ENCODE results near the gene MTFMT. TPM values are rescaled to one million over a fixed set of nuclear protein-coding genes. Genes with fewer than 3 reads are reported as not detected.

MTFMT gene
- total and polyA plus RNA-seq, 2 of the 4 experiments (the other 2 are of a cell fraction) = 8.9 to 21.3 TPM

DNA sequence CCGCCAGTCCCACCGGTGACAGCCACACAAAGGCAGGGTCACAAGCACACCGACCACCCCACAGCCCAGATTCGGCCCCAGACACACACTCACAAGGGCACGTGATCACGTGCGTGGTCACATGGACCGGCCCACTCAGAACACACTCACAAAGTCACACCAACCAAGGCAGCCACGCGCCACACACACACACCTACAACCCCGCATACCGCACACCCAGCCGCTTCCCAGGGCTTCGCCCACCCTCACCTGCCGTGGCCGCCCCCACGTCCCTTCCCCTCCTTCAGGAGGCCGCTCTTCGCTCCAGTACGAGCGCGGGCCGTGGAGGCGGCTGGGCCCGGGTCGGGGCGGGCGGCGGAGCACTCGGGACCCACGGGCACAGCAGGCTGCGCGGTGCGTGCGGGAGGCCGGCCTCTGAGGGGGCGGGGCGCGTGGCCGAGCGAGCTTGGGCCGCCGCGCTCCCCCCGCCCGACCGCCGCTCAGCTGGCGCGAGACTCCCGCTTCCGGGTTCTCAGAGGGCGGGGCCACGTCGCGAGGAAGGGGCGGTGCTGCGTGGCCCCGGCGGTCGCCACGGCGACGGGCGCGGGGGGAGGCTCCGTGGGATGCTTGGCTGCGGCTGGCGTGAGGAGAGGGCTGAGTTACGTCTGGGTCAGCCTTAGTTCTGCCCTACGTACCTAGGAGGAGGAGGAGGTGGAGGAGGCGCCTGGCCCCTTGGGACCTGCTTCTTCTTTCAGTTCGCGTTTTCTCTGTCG lies 39.8 kb downstream of the MTFMT start, which contains the start of gene SPG21 (continued):
- no peak for TF ChIP-seq MAFK (IDR thresholded peaks at IDR 0.05; ENCODE audit: low read depth, low read length)
- peak; percentile 97 for TF ChIP-seq MAZ (IDR thresholded peaks at IDR 0.05; ENCODE audit: borderline replicate concordance, low read depth, low read length)

DNA sequence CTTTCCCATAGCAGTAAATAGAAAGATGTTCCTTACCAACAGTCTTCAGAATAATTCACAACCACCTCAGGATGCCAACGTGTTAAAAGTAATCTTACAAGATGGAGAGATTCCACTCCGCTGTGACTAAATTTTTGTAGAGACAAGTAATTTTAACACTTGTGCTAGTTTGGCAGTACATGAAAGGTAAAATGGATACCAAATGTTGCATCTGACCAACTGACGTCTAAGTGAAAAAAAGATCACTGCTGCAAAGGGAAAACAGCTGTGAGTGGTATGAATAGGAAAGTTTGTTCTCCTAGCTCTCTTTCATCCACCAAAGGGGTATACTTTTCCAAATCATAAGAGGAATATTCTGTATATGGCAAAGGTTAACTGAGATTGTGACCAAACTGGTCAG lies 42.3 kb downstream of the MTFMT start:
- Histone ChIP-seq H4K20me1 (ENCODE audit: insufficient read depth, low read length) (no peaks in the 10 kb centered on the region; the same call in none of the 2 replicates), H3K9me3 (ENCODE audit: control insufficient read depth, insufficient read depth, low read length) (no peaks in the 10 kb centered on the region), H2BK20ac (ENCODE audit: low read depth, low read length) (no peak overlapping the region), H3K9me1 (ENCODE audit: insufficient read depth, low read length) (peaks cover 11% of the 10 kb centered on the region), H3K36me3 (ENCODE audit: control insufficient read depth, insufficient read depth, low read length) (peaks cover 2% of the 10 kb centered on the region; the same call in 1 of the 2 replicates), H4K8ac (ENCODE audit: low read depth in 2 of 2, low read length in 2 of 2) (no peak overlapping the region), H2AFZ (replicated peaks; ENCODE audit: low read length, poor library complexity) (no peak overlapping the region), H3K4me1 (ENCODE audit: control insufficient read depth, insufficient read depth, low read length) (peaks cover 9% of the 10 kb centered on the region), H4K91ac (ENCODE audit: insufficient read depth, low read depth, low read length) (no peak overlapping the region), H4K5ac (ENCODE audit: low read depth, low read length) (no peak overlapping the region), H3K14ac (replicated peaks; ENCODE audit: low read depth, low read length) (no peak overlapping the region), H3K23ac (ENCODE audit: low read depth, low read length) (peak overlapping the region; percentile 63; the same call in 1 of the 2 replicates), H2BK5ac (ENCODE audit: low read depth, low read length, poor library complexity, severe bottlenecking) (no peak overlapping the region), H3K56ac (ENCODE audit: extremely low read depth, insufficient read depth, low read length) (no peak overlapping the region), H2AK5ac (ENCODE audit: low read depth, low read length) (no peak overlapping the region), H3K4me3 (ENCODE audit: insufficient read depth, low read depth, low read length) (no peak overlapping the region), H3K79me1 (ENCODE audit: low read depth in 1 of 2, low read length in 2 of 2) (peaks cover 11 to 56% of the 10 kb centered on the region in 2 experiments), H3K18ac (ENCODE audit: low read depth, low read length) (no peak overlapping the region), H3K4me2 (ENCODE audit: low read depth, low read length) (no peak overlapping the region), H2BK15ac (ENCODE audit: low read depth, low read length) (no peak overlapping the region), H3K4ac (ENCODE audit: low read depth, low read length) (no peak overlapping the region), H3K27ac (ENCODE audit: insufficient read depth, low read length) (no peak overlapping the region), H2BK120ac (ENCODE audit: low read depth, low read length) (no peak overlapping the region), H3K9ac (ENCODE audit: low read depth, low read length) (no peak overlapping the region), H3K27me3 (ENCODE audit: control insufficient read depth, insufficient read depth, low read length) (no peaks in the 10 kb centered on the region), H2AK9ac (replicated peaks; ENCODE audit: low read depth, low read length, poor library complexity) (no peak overlapping the region)
- ATAC-seq (ENCODE audit: low read depth) (no peak), DNase-seq (no peak)
- TF ChIP-seq MAZ (IDR thresholded peaks at IDR 0.05; ENCODE audit: borderline replicate concordance, low read depth, low read length) (no peak), MAFK (IDR thresholded peaks at IDR 0.05; ENCODE audit: low read depth, low read length) (no peak), SMC3 (IDR thresholded peaks at IDR 0.05; ENCODE audit: low read depth, low read length) (no peak), MXI1 (IDR thresholded peaks at IDR 0.05; ENCODE audit: borderline replicate concordance, low read depth, low read length) (no peak), FOS (IDR thresholded peaks at IDR 0.05; ENCODE audit: low read depth, low read length) (no peak)
- no TSS peak for BruUV-seq (replicated peaks)
- in situ Hi-C loops (cut with MboI; ENCODE audit: low sequenced_read_pairs) (no loop called here), dilution Hi-C loops (cut with HindIII; ENCODE audit: low sequenced_read_pairs, unreplicated experiment) (no loop called here), intact Hi-C loops (cut with micrococcal nuclease) (loop anchor here (5.0 kb wide), 2 partner anchors 130 to 145 kb away; partner anchors contain the start of gene PLEKHO2)
- WGBS, 2 experiments (ENCODE audit: extremely low coverage in 2 of 2, insufficient read length in 1 of 2) = no CpG with 5 or more reads among the region's 3 CpGs
- POLR2A ChIA-PET (ENCODE audit: unreplicated experiment) = no interaction called here
- CTCF ChIA-PET = no interaction called here

Measured in IMR-90 (cell line).